Epithelial cell of esophagus (primary cell): ENCODE data around the gene CLSTN2.

Source experiments
- DNase-seq: peaks from one replicate; pipeline ENCODE4 v3.0.0; 2010; ENCODE audit warnings: low read depth
- H3K4me3 ChIP-seq: 2 replicates; pipeline ENCODE4 v1.5.1; 2011; ENCODE audit warnings: mild to moderate bottlenecking, low read length, control low read depth
- CTCF ChIP-seq: IDR thresholded peaks from 2 replicates; pipeline ENCODE4 v1.5.1; 2011; ENCODE audit warnings: low read depth, mild to moderate bottlenecking, low read length, control low read depth, inconsistent platforms; ENCODE audit not compliant: insufficient read depth; ENCODE audit errors: missing control alignments

The CLSTN2 gene

GRCh38 chr3:140078343-140078742, 143.4 kb downstream of the CLSTN2 start:
- no peak overlapping the region for H3K4me3 ChIP-seq
- no peak for TF ChIP-seq CTCF
- DNase-seq = no peak

- DNase-seq = no peak
- TF ChIP-seq CTCF = no peak
- no peak overlapping the region for H3K4me3 ChIP-seq
These were observed 144.0 kb downstream of the CLSTN2 start for GRCh38 chr3:140078940-140079339.

- H3K4me3 ChIP-seq = no peak overlapping the region
- TF ChIP-seq CTCF = no peak
- no peak for DNase-seq
These were observed 146.9 kb downstream of the CLSTN2 start for GRCh38 chr3:140081887-140082286.

GRCh38 chr3:140085001-140085400, 150.0 kb downstream of the CLSTN2 start:
- no peak for DNase-seq
- H3K4me3 ChIP-seq = no peak overlapping the region
- TF ChIP-seq CTCF = no peak

GRCh38 chr3:140086642-140087041, 151.7 kb downstream of the CLSTN2 start:
- no peak overlapping the region for H3K4me3 ChIP-seq
- no peak for TF ChIP-seq CTCF
- DNase-seq = no peak

- no peak for DNase-seq
- no peak for TF ChIP-seq CTCF
- no peak overlapping the region for H3K4me3 ChIP-seq
These were observed 153.1 kb downstream of the CLSTN2 start for GRCh38 chr3:140088058-140088457.

GRCh38 chr3:140088513-140088912, 153.5 kb downstream of the CLSTN2 start:
- DNase-seq = no peak
- no peak for TF ChIP-seq CTCF
- no peak overlapping the region for H3K4me3 ChIP-seq
